GM18498 (cell line): ENCODE data around the gene TRPM2.
"Not testable (repeated sequence)": the region's sequence is repeated elsewhere in the genome, so short reads cannot be mapped to it uniquely, and the experiment has no call there.

Experiments used
- ATAC-seq: cut with Tn5 transposase; IDR thresholded peaks from one replicate; pipeline ENCODE4 v1.9.1; 2021; ENCODE audit warnings: mild to moderate bottlenecking, moderate library complexity; ENCODE audit not compliant: unreplicated experiment

The TRPM2 gene

DNA sequence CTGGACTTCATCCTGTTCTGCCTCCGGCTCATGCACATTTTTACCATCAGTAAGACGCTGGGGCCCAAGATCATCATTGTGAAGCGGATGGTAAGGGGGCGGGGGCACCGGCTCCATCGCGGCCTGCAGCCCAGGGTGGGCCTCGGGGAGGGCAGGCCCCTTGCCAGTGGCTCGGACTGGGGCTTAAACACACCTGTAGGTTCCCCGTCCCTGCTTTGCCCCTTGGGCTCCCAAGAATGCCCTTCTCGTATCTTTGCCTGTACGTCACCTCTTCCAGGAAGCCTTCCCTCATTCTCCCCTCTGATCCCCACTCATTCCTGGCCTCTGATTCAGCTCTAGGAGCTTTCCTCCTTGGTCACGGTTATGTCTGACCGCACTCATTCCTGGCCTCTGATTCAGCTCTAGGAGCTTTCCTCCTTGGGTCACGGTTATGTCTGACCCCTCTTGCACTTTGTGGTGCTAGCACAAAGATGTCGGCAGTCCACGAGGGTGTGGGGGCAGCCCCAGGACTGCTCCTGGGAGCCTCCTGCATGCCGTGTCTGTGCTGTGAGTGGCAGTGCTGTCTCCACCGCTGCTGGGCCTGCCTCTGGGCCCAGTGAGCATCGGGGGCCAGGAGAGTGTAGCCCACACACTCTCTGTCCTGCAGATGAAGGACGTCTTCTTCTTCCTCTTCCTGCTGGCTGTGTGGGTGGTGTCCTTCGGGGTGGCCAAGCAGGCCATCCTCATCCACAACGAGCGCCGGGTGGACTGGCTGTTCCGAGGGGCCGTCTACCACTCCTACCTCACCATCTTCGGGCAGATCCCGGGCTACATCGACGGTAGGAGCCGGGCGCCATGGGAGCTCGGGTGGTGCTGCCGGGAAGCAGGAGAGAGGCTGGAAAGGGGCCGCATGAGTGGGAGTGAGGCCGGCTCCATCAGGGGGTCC lies 52.8 kb downstream of the TRPM2 start:
- ATAC-seq = no peak

DNA sequence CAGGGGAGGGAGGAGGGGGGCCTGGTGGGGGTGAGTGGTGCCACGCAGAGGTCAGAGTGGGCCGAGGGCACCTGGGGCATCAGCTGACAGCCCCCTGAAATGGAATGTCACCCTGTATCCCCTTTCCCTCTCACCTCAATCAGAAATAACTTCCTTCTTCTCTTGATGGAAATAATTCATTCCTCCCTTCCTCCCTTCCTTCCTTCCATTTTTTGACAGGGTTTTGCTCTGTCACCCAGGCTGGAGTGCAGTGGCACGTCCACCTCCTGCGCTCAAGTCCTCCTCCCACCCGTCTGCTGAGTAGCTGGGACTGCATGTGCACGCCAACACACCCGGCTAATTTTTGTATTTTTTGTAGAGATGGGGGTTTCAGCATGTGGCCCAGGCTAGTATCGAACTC lies 53.5 kb downstream of the TRPM2 start:
- no peak for ATAC-seq

DNA sequence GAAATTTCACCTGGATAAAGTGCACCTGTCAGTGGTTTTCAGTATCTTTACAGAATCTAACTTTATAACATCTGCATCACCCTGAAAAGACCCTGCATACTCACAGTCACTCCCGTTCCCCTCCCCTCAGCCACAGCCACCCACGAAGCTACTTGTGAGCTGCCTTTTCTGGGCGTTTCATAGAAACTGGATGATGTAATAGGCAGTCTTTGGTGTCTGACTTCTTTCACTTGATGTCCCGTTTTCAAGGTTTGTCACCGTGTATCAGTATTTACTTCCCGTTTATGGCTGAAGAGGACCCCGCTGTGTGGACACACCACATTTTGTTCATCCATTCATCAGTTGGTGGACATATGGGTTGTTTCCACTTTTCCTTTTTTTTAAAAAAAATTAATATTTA lies 54.1 kb downstream of the TRPM2 start:
- ATAC-seq = no peak

DNA sequence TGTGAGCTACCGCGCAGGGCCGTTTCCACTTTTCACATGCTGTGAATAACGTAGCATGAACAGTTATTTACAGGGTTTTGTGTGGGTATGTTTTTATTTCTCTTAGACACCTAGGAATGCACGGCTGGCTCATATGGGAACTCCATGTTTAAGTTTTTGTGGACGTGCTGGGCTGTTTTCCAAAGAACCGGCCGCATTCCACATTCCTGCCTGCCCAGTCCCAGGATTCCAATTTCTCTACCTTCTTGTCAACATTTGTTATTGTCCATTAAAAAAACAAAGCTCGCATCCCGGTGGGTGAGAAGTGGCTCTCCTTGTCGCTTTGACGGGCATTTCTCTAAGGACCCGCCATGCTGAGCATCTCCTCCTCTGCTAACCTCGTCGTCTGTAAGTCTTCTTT lies 54.8 kb downstream of the TRPM2 start:
- no peak for ATAC-seq

DNA sequence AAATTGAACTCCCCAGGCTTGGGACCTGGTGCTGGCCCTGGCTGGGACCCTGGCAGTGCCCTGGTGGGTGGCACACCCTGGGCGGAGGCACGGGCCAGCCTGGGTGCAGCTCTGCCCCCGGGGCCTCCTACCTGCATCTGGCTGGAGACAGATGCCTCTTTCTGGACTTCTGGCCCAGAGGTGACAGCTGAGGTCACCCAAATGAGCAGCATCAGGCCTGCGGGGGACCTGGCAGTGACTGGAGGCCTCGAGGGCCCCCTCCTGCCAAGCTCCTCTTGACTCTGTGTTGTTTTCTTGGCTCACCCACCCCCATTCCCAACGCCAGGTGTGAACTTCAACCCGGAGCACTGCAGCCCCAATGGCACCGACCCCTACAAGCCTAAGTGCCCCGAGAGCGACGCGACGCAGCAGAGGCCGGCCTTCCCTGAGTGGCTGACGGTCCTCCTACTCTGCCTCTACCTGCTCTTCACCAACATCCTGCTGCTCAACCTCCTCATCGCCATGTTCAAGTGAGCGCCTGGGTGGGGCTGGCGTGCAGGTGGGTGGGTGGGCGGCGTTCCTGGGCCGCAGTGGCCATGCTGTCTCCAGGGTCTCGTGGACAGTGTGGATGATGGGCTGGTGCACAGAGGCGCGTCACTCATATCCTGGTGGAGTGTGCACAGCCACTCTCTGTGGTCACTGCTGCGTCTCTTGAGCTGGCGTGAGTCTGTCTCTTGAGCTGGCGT lies 60.3 kb downstream of the TRPM2 start:
- no peak for ATAC-seq

DNA sequence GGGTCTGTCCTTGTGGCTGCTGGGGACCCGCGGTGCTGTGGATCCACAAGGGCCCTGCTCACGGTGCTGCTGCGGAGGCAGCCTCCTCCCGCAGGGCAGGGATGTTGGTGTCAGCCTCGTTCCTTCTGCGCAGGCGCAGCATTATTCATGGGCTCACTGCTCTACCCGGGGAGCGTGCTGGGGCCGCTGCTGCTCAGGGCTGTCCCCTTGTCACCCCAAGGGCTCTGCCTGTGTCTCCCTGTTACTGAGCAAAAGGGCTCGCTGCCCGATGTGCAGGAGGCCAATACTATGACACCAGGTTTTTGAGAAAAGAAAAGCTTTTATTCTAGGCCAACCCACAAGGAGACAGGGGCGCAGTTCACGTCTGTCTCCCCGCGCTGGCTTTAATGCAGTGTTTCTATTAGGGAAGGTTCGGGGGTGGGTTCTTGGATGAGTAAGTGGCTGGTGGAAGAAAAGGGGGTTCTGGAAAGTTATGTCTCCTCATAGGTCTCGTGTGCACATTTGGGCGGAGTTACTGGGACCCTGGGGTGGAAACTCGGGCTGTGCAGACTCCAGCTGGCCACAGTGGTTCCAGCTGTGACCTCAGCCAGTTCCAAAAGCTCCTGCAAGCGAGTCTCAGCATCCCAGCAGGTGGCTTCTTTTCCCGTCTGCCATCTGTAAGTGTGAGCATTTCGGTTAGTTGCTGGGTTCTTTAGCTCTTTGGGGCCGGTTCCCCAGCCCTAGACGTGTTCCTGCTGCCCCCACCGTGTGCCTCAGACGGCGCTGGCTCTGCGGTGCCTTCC lies 61.1 kb downstream of the TRPM2 start:
- ATAC-seq = no peak

DNA sequence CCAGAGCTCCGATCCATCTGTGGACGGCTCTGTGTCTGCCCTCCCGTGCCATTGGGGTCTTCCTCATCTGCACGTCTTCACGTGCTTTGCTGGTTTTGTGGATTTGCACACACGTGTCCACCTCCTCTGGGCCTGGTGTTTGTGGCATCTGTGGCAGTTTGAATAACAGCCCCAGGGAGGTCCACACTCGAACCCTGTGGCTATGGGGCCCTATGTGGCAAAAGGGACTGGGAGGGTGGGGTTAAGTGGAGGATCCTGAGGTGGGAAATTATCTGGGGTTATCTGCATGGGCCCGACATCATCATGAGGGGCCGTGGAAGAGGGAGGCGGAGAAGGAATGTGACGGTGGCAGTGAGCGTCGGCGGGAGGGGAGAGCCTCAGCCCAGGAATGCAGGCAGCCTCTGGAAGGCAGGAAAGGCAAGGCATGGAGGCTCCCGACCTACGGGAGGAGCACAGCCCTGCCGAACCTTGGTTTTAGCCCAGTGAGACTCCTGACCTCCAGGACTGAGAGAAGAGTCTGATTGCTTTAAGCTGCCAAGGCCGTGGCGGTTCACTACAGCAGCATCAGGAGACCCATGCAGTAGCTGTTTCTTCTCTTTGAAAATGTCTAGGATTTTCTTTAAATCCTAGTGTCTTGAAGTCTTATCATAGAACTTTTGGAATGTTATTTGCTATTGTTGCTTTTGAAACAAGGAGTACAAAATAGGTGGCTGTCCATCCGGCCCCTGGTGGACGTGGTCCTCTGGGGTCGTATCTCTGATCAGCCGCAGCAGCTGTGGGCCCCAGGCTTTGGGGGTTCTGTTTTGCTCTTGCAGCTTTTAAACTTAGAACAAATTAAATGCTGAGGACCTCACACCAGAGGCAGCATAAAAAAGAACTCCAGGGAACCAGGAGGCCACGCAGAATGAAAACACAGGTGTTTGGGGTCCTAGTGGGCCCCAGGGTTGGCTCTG lies 61.9 kb downstream of the TRPM2 start:
- no peak for ATAC-seq

DNA sequence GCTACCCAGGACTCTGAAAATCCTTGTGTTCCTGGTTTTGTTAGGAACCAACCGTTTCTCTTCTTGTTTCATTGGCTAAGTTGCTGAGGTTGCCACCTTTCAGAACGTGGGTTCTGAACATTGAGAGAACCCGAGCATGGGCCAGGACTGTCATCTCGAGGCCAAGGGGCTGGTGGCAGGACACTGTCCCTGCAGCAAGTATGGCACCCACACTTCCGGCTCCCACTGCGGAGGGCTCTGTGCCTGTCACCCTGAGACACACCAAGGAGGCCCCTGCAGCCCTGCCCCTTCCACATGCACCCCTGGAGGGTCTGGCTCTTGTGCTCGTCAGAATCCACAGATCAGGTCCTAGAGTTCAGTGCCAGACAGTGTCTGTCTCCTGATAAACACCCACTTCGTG lies 62.8 kb downstream of the TRPM2 start:
- no peak for ATAC-seq

DNA sequence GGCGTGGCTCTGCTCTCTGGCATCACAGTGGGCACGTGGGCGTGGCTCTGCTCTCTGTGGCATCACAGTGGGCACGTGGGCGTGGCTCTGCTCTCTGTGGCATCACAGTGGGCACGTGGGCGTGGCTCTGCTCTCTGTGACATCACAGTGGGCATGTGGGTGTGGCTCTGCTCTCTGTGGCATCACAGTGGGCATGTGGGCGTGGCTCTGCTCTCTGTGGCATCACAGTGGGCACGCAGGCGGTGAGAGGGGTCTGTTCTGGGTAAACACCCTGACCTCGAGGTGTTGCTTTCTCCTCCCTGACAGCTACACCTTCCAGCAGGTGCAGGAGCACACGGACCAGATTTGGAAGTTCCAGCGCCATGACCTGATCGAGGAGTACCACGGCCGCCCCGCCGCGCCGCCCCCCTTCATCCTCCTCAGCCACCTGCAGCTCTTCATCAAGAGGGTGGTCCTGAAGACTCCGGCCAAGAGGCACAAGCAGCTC lies 64.2 kb downstream of the TRPM2 start:
- not testable (repeated sequence) for ATAC-seq

DNA sequence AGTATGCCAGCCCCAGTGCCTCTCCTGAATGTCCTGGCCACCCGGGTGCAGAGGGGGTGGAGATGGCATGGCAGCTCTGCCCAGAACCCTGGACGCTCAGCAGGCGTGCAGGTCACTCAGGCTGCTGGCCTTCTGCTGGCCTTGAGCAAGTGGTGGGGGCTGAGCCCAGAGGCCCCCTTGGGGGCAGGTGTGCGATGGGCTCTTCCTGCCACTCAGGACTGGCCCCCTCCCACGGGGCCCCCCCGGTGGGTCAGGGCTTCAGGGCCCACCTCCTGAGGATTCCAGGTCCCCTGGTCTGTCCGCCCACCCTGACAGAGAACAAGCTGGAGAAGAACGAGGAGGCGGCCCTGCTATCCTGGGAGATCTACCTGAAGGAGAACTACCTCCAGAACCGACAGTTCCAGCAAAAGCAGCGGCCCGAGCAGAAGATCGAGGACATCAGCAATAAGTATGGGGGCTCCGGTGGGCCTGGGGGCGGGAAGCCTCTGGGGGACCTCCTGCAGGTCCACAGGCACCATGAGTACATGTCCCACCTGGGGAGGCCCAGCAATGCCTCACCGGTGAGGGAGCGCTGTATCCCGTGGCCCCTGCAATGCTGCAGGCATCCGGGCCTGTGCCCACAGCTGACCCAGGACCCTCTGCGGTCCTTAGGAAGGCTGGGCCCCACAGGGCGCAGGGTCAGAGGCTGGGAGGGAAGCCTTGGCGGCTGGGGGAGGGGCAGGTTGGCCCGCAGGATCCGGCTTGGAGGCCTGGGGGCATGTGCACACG lies 64.9 kb downstream of the TRPM2 start:
- ATAC-seq = no peak

DNA sequence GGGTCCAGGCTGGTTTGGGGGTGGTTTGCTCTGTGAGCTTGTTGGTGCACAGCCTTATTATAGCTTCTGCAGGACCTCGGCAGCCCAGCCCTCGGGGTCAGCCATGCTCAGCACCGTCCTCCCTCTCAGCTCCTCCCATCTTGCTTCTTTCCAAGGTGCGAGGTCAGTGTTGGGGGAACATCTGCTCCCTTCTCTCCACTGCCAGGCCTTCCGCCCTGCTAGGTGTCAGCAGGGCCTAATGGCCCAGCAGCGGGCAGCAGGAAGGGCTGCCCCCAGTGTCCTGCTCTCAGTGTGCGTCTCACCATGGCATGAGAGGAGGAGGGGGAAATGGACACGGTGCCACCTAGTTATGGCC lies 65.4 kb downstream of the TRPM2 start:
- ATAC-seq = no peak

DNA sequence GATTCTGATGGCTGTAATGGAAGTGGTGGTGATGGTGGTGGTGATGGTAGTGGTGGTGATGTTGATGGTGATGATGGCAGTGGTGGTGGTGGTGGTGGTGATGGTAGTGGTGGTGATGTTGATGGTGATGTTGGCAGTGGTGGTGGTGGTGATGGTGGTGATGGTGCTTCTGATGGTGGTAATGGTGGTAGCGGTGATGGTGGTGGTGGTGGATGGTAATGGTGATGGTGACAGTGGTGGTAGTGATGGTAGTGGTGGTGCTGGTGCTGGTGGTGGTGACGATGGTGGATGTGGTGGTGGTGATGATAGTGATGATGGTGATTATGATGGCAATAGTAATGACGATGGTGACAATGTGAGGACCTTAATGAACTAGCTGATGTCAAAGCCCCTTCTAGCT lies 66.3 kb downstream of the TRPM2 start:
- ATAC-seq = no peak

DNA sequence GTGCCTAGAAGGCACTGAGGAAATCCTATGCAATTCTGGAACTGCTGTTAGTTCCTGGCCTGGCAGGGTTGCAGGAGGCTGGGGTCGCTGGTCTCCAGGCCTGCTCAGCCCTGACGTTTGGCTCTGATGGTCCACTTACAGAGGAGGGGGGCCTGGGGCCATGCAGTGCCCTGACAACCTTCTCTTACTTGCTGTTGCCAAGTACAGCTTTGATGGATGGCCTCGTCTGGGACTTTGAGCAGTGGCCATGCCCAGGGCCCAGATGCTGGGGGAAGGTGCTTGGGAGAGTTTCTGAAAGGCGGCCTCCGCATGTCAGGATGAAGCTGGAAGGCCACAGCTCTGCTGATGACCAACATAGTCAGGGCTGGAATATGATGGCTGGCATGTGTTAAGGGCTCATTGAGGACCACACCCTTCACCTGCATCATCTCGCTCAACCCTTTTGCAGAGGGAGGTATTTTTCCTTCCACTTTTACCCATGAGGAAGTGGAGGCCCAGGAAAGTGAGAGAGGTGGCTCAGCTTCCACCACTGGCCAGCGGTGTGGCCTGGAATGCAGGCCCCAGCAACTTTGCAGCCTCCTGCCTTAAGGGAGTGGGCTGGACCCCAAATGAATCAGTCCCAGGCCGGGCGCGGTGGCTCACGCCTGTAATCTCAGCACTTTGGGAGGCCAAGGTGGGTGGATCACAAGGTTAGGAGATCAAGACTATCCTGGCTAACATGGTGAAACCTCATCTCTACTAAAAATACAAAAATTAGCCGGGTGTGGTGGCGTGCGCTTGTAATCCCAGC lies 67.2 kb downstream of the TRPM2 start:
- no peak for ATAC-seq

DNA sequence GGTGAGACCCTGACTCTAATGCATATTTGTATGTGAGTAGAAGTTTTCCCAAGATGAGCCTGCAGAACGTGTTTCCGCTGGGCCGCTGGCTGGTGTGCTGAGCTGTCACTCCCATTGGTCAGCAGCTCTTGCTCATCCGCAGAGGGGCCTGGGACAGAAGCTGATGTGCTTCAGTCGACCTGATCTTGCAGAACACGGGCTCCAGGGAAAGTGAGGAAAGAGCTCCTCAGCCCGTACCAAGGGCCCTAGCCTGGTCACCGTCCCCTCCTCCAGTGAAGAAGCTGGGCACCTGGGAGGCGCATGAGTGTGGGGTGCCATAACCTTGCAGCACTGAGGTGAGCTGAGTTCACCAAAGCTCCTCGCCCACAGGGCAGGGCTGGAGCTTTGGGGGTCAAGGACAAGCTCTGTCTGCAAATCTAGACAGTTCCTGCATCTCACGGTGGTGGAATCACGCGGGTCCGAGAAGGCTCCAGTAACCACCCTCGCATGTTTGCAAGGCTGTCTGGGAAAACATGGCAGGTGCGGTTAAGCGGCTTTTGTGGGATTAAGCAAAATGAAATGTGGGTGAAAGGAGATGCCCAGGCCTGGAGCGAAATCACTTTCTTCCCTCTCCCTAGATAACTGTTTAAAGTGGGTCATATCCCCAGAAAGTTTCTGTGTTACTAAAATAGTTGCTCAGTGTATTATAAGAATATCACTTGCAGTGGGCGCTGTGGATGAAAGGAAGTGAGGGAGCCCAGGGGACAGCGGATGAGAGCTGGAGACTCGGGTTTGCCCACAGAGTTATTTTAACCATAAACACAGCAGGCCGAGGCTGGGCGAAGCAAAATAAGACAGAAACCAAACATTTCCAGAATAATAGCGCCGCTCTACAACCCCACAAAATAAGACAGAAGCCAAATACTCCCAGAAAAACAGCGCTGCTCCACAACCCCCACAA lies 68.8 kb downstream of the TRPM2 start:
- no peak for ATAC-seq

DNA sequence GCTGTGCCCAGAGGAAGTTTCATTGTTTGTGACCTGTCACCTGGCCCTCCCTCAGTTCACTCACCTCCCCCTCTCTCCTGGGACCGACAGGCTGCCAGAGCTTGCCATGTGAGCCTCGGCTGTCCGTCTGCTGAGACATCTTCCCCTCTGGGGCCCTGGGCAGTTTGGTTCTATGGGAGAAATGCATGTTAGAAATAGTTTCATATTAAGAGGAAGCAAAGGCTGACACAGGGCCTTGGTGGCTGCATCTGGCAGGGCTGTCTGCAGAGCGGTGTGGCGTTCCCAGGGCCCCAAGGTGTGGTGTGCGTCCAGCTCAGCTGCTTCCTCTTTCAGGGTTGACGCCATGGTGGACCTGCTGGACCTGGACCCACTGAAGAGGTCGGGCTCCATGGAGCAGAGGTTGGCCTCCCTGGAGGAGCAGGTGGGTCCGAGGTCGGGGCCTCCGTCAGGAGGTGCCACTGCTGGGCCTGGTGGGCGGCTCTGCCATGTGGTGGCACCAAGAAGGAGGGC lies 69.9 kb downstream of the TRPM2 start:
- ATAC-seq = no peak

DNA sequence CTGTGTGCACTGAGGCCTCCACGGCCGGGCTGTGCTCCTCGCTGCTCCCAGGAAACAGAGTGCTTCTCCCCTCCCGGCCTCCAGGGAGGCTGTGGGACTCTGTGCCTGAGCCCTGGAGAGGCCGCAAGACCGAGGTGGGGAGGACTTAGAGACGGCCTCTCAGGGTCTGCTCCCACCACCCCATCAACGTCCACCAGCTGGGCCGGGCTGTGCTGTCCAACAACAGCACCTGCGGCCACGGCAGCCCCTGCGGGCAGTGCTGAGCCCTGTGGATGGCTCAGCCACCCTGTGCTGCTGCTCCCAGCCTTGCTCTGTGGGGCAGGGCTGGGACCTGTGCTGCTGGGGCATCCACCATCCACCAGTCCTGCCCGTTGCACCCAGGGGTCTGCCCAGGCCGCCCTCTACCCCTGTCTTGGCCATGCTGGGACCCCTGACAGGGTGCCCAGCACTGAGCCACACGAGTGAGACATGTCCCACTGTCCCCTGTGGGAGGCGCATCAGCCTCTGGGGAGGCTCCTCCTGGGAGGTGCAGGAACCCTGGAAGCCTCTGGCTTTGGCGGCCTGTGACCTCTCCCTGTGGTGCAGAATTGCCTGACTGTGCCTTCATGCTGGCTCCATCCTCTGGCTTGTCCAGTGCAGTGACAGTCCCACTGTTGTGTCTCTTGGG lies 70.7 kb downstream of the TRPM2 start:
- ATAC-seq = no peak
